ENCODE results near the gene PITPNB.
A peak's percentile ranks its signal among the peaks of the same experiment; 100 is the strongest.

PITPNB gene

DNA sequence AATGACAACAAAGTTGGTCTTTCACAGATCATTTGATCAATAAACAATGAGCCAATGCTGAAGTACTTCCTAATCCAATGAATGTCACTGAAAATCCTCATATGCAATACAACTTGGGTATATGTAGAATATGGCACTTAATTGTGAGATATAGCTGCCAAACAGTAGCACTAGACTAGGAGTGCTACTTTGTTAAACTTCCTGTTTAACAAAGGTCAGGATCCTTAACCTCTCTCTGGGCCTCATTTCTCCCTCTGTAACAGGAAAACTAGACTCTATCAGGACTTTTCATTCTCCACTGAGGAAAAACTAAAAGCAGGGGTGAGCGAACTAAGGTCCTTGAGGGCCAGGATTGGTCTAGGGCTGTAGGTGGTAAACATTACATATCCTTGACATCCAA lies 56.1 kb downstream of the PITPNB start:
- DNase-seq: no peak

DNA sequence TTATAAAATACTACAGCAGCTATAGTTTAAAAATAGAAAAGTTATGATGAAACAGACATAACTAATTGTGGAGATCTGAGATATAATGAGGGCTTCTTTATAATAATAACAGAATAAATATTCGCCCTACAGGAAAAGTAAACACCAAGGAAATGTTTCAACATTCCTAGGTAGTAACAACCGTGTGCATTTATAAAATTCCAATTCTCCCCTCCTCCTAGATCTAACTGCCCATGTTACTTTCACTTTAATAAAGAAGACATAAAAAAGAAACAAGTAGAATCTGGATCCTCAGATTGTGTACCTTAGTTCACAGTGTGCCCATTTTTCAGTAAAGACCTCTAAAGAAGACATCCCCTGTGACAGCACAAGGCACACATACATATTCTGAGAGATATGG lies 59.7 kb downstream of the PITPNB start:
- DNase-seq: no peak

DNA sequence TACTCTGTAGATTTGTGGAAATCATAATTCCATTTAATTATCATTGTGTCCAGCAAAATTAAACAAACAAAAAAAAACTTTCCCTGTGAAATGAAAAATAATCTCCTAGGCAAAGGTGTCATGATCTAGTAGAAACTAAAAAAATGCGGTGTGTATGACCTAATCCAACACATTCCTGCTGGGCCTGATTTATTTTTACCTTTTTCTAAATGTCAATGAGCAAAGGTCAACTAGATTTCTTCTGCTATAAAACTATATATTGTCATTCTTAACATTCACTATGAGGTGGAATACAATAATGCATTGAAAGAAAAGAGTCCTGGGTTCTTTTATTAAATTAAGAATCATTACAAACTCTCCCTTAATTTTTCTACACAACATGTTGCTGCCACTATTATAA lies 60.4 kb downstream of the PITPNB start:
- no peak for DNase-seq

DNA sequence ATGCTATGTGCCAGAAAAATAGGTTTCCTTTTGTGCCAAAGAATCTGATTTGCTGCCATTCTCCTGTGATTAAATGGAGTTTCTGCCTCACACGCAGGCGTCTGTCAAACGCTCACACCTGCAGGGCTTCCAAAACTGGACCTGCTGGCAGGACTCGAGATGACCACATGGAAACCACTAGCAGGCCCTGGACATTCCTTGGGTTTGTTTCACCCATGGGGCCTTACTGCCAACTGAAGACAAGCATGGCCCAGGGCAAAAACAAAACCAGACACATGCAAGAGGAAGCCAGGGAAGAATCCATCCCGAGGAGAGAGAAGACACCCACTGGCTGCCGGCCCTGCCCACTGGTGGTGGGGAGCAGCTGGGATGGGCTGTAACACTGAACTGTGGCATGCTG lies 61.6 kb downstream of the PITPNB start:
- DNase-seq: no peak

DNA sequence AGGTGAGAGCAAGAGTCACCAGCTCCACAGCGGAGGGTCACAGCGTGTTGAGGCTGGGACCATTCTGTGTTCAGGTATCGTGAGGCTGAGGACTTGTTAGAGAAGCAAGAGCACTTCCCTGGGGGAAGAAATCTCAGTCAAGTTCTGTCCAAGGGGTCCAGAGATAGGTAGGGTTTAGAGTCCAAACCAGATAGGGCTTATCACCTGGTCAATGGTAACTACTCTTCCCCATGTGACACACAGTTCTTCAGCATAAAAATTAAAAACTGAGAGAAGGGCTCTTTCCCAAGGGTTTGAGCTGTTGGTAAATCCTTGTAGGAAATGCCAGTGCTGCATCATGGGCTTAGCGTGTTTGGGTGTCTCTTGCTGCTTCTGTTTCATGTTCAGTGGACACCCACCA lies 62.7 kb downstream of the PITPNB start:
- no peak for DNase-seq

DNA sequence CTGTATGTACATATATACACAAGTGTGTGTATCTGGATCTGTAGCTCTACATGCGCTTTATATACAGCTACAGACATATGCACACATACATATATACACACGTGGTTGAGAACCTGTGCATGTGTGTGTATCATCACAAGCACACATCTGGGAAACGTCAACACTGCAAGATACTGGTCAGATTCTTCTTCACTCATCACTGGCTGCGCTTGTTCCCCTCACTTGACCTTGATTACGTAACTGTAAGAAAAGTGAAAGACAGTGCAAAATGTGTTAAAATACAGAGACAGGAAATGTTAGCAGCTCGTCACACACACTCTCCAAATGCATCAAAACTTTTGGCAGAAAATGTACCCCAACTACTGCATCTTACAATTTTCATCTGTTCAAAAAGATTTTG lies 65.6 kb downstream of the PITPNB start:
- no peak for DNase-seq

DNA sequence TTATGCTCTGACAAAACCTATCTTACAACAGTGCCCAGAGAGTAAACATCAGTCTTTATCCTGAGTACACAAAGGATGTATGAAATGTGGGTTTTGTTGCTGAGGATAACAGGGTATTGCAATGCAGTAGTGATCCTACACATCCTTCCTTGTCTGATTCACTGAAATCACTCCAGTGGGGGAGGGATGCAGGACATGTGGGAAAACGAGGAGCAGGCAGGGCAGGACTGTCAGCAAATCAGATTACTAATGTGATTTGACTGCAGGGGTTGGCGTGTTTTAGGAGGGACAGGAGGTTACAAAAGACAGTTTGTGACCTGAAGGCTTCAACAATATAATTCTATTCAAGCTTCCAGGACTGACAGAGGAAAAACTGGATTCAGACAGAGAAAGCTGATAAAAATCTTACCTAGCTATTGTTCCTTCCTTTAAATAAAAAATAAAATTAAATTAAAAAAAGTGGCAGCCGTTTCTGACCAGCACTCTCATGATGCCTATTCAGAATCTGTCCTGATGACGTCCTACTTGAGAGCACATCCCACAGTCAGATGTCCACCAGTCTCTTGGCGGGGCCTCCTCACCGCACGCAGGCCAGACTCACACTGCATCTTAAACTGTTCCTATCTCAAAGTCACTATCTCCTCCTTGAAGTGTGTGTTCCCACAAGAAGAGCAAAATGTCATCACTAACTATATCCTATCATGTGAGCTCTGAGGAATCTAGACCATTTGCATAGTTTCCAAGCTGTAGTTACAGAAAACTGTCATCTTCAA lies 66.9 kb downstream of the PITPNB start:
- DNase-seq: no peak

DNA sequence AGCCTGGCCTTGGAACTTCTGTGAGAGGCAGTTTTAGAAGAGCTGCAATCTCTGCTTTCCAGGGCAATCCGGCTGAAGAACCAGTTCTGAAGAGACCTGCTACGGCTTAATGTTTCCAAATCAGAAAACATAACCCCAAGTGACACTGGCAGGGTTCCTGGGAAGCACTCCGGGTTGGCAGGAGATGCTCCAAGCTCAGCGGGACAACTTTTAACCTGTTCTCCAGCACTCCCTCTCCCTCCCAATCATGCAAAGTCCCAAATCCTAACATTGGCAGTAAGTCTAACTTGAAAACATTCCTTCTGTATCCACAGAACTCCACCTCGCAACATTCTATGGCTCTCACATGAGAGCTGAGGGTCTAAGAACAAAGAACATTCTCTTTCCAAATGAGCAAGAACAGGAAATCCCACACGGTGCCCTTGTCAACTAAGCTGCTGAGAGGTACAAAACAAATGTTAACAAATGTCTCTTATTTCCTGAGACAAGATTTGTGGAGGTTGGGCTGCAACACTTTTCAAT lies 69.0 kb downstream of the PITPNB start:
- DNase-seq: no peak

DNA sequence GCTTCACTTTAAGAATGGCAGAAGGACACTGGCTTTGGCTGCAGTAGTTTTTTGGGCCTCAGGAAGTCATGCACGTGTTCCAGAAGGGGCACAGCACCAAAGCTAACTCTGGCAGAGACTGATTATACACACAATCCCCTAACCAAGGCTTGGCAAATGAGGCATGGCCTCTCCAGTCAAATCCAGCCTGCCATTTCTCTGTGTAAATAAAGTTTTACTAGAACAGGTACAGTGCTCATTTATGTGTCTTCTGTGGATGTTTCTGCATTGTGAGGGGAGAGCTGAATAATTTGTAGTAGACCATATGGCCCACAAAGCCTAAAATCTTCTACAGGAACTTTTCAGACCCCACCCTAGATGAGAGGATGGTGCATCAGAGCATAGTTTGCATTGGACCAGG lies 71.1 kb downstream of the PITPNB start:
- no peak for DNase-seq

DNA sequence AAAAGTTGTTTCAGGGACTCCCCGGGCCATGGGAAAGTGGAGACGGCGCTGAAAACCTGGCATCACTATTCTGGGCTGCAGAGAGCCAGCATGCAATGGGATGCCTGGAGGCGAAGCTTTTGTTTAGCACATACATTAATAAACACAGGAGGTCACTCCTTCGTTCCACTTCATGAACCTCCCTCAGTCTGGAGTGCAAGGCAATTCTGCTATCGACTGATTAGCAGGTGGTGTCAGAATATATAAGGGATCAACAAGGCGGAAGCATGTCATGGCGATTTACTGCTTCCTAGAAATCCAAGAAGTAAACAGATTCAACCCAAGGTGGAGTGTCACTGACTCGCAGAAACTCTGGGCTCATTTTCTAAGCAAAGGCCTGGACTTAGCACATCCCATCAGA lies 72.1 kb downstream of the PITPNB start:
- DNase-seq: no peak

DNA sequence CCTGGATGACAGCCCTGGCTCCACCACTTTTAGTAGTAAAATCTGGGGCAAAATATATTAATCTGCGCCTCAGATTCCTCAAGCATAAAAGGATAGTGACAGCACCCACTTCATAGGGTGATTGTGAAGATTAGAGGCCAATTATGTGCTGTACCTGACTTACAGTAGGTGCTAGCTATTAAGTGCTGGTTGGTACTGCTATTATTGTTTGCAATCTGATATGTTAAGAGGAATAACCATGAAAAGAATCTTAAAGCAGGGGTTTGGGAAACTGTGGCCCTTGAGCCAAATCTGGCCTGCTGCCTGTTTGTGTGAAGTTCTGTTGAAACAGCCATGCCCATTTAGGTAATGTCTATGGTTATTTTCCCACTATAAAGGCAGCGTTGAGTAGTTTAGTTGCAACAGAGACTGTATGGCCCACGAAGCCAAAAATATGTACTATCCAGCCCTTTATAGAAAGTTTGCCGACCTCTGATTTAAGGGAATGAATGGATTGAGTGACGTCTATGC lies 72.8 kb downstream of the PITPNB start:
- no peak for DNase-seq

DNA sequence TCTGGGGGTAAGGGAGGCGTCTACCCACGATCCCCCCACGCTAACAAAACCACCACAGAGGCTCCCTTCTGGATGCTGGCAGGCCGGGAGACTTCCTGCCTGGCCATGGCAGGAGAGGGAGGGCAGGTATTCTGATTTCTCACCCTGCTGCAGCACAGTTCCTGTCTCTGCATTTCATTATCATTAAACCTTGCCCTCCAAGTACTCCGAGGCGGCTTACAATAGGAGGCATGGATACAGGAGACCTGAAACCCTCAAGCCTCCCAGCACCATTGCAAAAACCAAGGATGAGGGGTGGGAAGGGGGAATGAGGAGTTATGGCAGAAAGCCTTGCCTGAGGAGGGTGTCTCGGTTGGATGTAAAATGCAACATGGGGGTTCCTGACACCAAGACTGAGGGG lies 73.4 kb downstream of the PITPNB start:
- no peak for DNase-seq

DNA sequence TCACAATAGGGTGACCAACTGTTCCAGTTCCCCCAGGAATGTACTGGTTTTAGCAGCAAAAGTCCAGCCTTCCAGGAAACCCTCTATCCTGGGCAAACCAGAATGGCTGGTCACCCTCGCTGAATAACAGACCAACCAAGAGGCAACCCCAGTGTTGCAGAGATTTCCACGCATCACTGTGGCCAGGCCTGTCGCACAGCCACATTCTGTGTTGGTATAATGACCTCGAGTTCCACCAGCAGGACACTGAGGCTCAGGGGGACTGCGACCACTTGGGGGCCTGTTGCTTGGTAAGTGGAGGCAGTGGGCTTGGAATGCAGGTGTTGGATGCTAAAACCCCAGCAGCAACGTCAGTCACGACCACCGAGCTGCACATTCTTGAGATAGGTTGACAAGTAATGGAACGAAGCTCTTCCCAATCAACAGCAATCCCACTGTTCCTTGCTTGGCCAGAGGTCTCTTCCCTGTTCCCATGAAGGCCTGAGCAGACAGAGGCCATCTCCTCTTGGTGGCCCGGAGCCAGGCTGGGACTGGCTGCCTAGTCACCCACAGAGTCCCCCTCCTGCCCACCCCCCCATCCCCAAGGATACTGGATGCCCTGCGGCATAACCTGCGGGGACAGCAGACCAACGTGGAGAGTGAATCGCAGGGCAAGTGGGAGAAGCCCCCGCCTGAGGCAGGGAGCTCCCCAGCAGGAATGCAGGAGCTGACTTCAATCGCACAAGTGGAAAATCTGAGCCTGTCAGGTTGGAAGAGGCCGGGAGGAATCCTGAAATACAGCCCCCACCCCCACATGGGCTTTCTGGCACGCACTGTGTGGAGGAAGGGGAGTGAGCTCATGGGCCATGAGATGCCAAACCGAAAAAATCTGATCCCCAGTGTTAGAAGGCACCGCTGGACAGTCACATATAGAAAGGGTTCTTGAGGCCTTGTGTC lies 74.1 kb downstream of the PITPNB start:
- no peak for DNase-seq

DNA sequence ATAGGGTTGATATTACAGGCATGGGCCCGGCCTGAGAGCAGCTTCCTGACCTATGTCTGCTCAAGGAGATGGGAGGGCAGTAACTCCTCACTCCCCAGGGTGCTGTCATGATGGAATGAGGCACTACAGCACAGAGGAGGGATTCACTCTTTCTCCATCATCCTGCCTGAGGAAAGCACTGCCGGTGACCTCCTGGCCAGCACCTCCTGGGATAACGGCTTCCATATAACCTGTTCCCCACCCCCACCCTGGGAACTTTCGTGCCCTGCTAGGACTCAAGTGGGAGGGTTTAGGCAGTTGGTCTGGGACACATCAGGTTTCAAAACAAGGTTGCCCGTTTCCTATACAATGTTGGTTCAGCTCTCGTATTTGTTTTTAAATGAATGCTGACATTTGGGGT lies 74.8 kb downstream of the PITPNB start:
- DNase-seq: no peak

DNA sequence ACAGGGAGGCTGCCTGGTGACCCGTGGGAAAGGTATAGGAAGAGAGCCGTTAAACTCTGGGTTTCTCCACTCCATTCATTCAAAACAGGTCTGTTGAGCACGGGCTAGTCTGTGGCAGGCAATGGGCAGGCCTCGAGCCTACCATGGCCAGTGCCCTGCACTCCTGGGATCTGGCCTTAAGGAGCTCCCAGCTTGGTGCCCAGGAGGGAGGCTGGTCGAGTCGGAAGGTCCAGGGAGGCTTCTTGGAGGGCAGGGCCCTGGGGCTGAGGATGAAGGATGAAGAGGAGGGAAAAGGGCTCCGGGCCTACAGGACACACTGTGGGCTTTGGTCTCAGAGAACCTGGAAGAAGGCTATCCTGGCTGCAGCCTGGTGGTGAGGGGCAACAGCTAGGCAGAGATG lies 75.6 kb downstream of the PITPNB start:
- no peak for DNase-seq

DNA sequence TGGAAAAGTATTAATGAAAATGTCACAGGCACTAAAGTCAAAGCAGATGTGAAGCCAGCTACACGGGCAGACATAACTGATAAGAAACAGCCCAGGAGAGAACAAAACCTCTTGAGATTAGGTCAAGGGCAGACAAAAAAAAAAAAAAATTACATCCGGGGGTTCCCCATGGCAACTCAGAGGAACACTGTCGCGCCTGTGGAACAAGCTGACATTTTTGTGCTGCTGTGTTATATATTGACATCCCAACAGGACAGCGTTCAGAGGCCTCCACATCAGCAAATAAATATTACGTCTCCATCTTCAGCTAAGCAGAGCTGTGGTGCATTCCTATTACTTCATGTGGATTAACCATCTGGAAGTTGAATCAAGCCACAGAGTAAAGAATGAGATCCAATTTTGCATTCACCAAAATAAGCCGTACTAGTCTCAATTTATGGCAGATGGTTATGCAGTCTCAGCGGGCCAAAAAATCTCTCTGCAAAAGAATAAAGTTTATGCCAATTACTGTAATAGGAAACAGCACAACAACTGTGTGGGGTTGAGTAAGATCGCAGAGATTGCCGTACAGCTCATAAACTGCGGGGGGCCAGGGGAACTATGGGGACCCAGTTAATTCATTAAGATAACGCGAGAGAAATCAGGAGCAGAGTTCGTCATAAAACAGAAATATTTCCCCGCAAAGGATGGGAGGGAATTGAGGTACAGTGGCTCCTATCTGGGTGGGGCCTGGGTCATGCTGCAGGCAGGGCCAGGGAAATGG lies 76.2 kb downstream of the PITPNB start:
- DNase-seq: peak in 2 of 58 donors; percentile 9 to 17

DNA sequence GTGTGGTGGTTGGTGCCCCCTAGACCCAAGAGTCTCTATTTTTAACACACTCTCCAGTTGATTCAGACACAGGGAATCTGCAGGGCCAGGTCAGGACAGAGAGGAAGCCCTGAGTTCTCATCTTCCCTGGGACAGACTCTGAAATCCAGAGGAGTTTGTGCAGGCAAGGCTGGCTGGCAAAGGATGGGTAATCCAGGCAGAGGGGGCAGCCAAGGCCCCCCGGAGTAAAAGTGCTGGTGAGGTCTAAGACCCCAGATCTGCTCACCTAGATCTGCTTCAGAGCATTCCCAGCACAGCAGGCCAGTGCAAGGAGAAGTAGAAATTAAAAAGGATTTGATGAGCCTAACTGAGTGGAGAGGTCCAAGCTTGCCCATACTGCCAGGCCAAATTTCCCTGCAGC lies 76.9 kb downstream of the PITPNB start:
- no peak for DNase-seq

DNA sequence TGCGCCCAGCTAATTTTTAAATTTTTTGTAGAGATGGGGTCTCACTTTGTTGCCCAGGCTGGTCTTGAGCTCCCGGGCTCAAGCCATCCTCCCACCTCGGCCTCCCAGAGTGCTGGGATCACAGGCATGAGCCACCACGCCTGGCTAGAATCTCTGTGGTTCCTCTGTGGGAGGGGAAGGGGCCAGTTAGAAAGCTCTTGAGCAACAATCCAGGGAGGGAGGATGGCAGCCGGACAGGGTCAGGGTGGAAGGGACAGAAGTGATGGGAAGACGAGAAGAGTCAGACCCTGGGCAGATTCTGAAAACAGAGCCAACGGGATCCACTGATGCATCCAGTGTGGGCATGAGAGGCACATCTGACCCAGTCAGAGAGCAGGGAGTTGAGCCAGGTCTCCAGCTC lies 78.6 kb downstream of the PITPNB start:
- DNase-seq: no peak

DNA sequence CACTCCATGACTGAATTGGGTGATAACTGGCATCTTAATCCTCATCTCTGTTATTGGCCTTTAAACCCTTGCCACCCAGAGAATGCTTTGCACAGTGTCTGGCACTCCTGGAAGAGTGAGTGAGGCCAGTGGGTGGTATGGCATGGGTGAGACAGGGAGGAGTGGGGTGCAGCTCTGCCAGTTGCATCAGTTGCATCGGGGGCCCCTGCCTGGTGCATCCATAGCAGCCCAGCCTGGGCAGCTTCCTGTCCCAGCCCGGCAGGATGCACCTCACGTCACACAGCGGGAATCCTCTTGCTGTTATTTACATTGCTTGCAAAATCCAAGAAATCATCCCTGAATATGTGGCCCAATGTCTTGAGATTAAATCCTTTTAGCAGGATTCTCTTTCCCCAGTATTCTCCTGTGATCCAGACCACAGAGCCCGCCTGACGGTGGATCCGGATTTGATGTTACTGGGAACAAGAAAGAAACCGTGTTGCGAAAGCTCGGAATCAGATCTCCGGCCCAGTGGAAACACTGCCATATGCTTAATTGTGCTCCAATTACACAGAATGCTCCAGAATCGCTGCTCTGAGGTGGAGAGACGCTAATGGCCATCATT lies 79.9 kb downstream of the PITPNB start:
- DNase-seq: no peak

DNA sequence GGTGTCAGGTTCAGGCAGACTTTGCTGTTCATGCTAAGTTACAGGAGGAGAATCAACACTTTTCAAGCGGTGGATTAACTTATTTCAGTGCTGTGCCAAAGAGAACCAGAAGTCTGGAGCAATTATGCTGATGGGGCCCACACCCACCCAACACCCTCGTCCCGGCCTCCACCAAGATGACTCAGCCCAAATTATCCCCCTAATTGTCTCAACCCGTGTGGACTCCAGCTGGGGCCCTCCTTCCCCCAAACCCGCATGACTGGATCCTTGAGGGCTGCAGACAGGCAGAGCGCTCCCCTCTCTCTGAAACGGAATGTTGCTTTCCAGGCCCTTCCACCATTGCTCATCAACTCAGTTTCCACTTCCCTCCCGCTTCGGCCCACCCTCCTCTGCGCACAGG lies 82.9 kb downstream of the PITPNB start:
- DNase-seq: no peak

DNA sequence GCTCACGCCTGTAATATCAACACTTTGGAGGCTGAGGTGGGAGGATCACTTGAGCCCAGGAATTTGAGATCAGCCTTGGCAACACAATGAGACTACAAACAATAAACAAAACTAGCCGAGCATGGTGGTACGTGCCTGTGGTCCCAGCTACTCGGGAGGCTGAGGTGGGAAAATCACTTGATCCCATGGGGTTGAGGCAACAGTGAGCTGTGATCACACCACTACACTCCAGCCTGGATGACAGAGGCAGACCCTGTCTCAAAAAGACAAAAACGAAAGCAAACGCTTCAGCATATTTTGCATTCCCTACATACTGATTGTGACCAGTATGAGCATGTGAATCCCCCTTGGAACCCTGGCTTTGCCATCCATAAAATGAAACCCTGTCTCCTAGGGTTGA lies 83.6 kb downstream of the PITPNB start:
- DNase-seq: no peak

Data from anterior cingulate cortex (tissue), 58 donors.